Left hindlimb (tissue), 1 donor: ENCODE data around the gene ELP6.

ENCODE experiments used
- DNase-seq: peaks from one replicate; pipeline ENCODE4 v3.0.0-alpha.2; 2018

The ELP6 gene

GRCh38 chr3:47513125-47513929 is at the start of gene ELP6:
Gene ELP6 (minus strand): TSS chr3:47513712. CDS start chr3:47513590, 122 bp downstream.
- DNase-seq, result peak; percentile 98

GRCh38 chr3:47556351-47556750 is 42.8 kb upstream of the ELP6 start:
- DNase-seq, result no peak

- no peak for DNase-seq
Measured at GRCh38 chr3:47554335-47554734, 40.8 kb upstream of the ELP6 start.

GRCh38 chr3:47553407-47553806 is 39.9 kb upstream of the ELP6 start:
- no peak for DNase-seq

- DNase-seq, result peak; percentile 43
Measured at GRCh38 chr3:47542471-47543173, 29.1 kb upstream of the ELP6 start.

- no peak for DNase-seq
Measured at GRCh38 chr3:47541583-47542108, 28.1 kb upstream of the ELP6 start.

GRCh38 chr3:47540281-47540680 is 26.8 kb upstream of the ELP6 start:
- DNase-seq, result no peak

GRCh38 chr3:47536967-47537366 is 23.5 kb upstream of the ELP6 start:
- no peak for DNase-seq

- DNase-seq, result no peak
Measured at GRCh38 chr3:47536221-47536891, 22.8 kb upstream of the ELP6 start.

GRCh38 chr3:47533996-47534454 is 20.5 kb upstream of the ELP6 start:
- no peak for DNase-seq

GRCh38 chr3:47533481-47533880 is 20.0 kb upstream of the ELP6 start:
- DNase-seq, result no peak

GRCh38 chr3:47527952-47528725 is 14.6 kb upstream of the ELP6 start:
- DNase-seq, result no peak

- DNase-seq, result no peak
Measured at GRCh38 chr3:47525617-47526016, 12.1 kb upstream of the ELP6 start.

- DNase-seq, result no peak
Measured at GRCh38 chr3:47523310-47524073, 10.0 kb upstream of the ELP6 start.

- DNase-seq, result peak; percentile 86
Measured at GRCh38 chr3:47522082-47522987, 8.8 kb upstream of the ELP6 start.

- no peak for DNase-seq
Measured at GRCh38 chr3:47520756-47521155, 7.2 kb upstream of the ELP6 start.

- DNase-seq, result no peak
Measured at GRCh38 chr3:47517937-47518336, 4.4 kb upstream of the ELP6 start.

- DNase-seq, result no peak
Measured at GRCh38 chr3:47515864-47516319, 2.4 kb upstream of the ELP6 start.

- no peak for DNase-seq
Measured at GRCh38 chr3:47515100-47515499, 1.6 kb upstream of the ELP6 start.

GRCh38 chr3:47512416-47513124 is 942 bp downstream of the ELP6 start:
- peak; percentile 47 for DNase-seq
